Measurements from ENCODE around the gene MTPN.

MTPN gene

DNA sequence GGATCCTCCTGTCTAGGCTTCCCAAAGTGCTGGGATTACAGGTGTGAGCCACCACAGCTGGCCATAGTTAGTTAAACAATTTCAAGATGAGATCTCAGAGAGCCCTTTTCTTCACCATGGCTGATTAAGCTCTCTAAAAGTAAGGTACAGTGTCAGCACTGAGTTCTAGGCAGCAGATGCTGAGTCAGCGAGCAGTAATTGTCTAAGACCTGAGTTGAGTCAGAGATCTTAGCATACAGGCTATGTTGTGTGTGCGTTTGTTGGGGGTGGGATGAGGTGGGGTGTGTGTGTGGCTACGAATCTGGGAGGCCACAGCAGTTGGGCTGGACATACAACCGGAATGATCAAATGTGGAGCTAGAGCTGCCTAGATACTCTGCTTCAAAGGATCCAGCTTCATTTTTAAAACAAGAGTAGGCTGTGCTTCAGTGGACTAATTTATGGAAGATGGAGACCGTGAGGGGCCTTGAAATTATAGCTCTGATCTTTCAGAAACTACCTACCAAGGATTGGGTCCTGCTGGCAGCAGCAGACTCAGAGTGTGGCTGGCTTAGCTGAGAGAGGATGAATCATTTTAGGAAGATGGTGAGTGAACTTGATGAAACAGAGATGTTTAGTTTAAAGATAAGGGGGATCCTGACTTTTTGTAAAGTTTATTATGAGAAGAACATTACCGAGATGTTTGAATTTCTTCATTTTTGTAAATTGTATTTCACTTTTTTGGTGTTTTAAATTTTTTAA is 17.5 kb upstream of the MTPN start:
- Histone ChIP-seq H3K9me3 (ENCODE audit: low read depth, low read length) (no peaks in the 10 kb centered on the region), H3K9ac (ENCODE audit: insufficient read length) (no peak overlapping the region), H3K4me3 (no peak overlapping the region), H3K27ac (no peak overlapping the region), H3K36me3 (ENCODE audit: insufficient read depth, low read length) (no peaks in the 10 kb centered on the region)
- DNase-seq (ENCODE audit: low read depth, low spot score), result no peak
- no peak for TF ChIP-seq FOXP2 (optimal IDR thresholded peaks at IDR 0.05; ENCODE audit: control extremely low read depth, extremely low read length, insufficient read depth)
- no peak for TF ChIP-seq POLR2AphosphoS5 (IDR thresholded peaks at IDR 0.05; ENCODE audit: borderline replicate concordance, low read depth, low read length)
- TF ChIP-seq EZH2 (IDR thresholded peaks at IDR 0.05), result no peak

DNA sequence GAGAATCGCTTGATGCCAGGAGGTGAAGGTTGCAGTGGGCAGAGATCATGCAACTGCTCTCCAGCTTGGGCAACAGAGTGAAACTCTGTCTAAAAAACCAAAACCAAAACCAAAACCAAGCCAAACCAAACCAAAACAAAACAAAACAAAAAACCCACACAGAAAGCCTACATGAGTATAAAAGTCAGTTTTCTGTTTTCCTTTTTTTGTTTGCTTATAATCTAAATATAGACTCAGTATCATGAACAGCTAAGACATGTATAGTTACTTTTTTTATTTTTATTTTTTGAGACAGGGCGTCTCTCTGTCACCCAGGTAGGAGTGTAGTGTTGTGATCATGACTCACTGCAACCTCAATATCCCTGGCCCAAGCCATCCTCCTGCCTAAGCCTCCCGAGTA is 16.8 kb upstream of the MTPN start:
- H3K9me3 ChIP-seq (ENCODE audit: low read depth, low read length), result no peaks in the 10 kb centered on the region
- no peak for DNase-seq (ENCODE audit: low read depth, low spot score)
- no peak overlapping the region for H3K9ac ChIP-seq (ENCODE audit: insufficient read length)
- no peak overlapping the region for H3K4me3 ChIP-seq
- TF ChIP-seq FOXP2 (optimal IDR thresholded peaks at IDR 0.05; ENCODE audit: control extremely low read depth, extremely low read length, insufficient read depth) (no peak), EZH2 (IDR thresholded peaks at IDR 0.05) (no peak), POLR2AphosphoS5 (IDR thresholded peaks at IDR 0.05; ENCODE audit: borderline replicate concordance, low read depth, low read length) (no peak)
- no peaks in the 10 kb centered on the region for H3K36me3 ChIP-seq (ENCODE audit: insufficient read depth, low read length)
- H3K27ac ChIP-seq, result no peak overlapping the region

DNA sequence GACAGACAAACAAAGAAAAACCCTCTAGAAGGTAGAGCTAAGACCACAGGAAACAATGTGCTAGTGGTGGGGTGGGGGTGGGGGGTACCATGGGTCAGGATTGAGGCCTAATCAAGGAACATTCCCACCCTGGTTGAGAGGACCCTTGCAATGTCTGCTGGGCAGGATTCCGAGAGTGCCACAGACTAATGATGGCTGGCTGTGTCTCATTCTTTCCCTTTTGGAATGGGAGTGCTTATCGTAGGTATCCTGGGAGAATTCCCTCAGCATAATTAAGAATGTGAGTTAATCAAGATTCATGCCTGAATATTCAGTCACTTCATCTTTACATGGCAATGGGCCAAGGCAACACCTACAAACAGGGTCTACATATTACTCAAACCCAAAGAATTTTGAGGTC is 14.7 kb upstream of the MTPN start:
- Histone ChIP-seq H3K4me3 (no peak overlapping the region), H3K36me3 (ENCODE audit: insufficient read depth, low read length) (no peaks in the 10 kb centered on the region), H3K9ac (ENCODE audit: insufficient read length) (no peak overlapping the region), H3K9me3 (ENCODE audit: low read depth, low read length) (no peaks in the 10 kb centered on the region), H3K27ac (no peak overlapping the region)
- no peak for DNase-seq (ENCODE audit: low read depth, low spot score)
- TF ChIP-seq FOXP2 (optimal IDR thresholded peaks at IDR 0.05; ENCODE audit: control extremely low read depth, extremely low read length, insufficient read depth) (no peak), EZH2 (IDR thresholded peaks at IDR 0.05) (no peak), POLR2AphosphoS5 (IDR thresholded peaks at IDR 0.05; ENCODE audit: borderline replicate concordance, low read depth, low read length) (no peak)

DNA sequence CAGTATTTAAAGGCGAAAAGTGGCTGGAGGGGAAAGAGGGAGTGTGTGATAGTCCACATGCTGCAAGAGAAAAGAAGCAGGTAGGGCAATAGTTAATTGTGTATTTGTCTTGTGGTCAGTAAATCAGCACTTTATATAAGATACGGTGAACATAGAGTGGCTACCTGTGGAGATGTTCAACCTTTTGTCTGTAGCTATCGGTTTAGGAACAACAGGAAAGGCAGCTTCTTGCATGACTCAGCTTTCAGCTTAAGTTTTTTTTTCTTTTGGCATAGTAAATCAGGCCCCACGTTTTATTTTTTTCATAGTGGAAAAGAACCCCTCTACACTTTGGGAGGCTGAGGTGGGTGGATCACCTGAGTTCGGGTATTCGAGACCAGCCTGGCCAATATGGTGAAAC is 14.2 kb upstream of the MTPN start:
- Histone ChIP-seq H3K36me3 (ENCODE audit: insufficient read depth, low read length) (no peaks in the 10 kb centered on the region), H3K27ac (no peak overlapping the region), H3K9me3 (ENCODE audit: low read depth, low read length) (no peaks in the 10 kb centered on the region), H3K9ac (ENCODE audit: insufficient read length) (no peak overlapping the region), H3K4me3 (no peak overlapping the region)
- no peak for DNase-seq (ENCODE audit: low read depth, low spot score)
- no peak for TF ChIP-seq POLR2AphosphoS5 (IDR thresholded peaks at IDR 0.05; ENCODE audit: borderline replicate concordance, low read depth, low read length)
- no peak for TF ChIP-seq EZH2 (IDR thresholded peaks at IDR 0.05)

DNA sequence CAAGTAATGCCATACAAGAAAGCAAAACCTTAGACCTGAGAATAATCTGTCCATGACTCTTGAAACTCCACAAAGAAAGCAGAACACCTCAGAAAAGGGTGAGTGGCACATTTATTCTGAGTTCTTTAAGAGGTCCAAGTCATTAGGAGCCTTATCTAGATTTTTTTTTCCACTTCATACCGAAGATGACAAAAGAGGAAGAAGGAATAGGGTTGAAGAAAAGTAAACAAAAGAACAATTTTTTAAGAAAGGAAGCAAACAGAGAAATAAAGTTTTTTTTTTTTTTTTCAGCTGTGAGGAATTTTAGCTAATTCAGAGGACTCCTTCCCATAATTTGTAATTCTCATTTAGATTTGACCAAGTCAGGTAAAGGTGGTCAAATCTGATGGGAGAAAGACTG is 13.1 kb upstream of the MTPN start:
- Histone ChIP-seq H3K9me3 (ENCODE audit: low read depth, low read length) (0 out of 2 replicates have a peak, but pooled peaks cover 6% of the 10 kb centered on the region), H3K36me3 (ENCODE audit: insufficient read depth, low read length) (no peaks in the 10 kb centered on the region), H3K9ac (ENCODE audit: insufficient read length) (no peak overlapping the region), H3K27ac (no peak overlapping the region), H3K4me3 (no peak overlapping the region)
- TF ChIP-seq FOXP2 (optimal IDR thresholded peaks at IDR 0.05; ENCODE audit: control extremely low read depth, extremely low read length, insufficient read depth) (no peak), EZH2 (IDR thresholded peaks at IDR 0.05) (no peak), POLR2AphosphoS5 (IDR thresholded peaks at IDR 0.05; ENCODE audit: borderline replicate concordance, low read depth, low read length) (no peak)
- no peak for DNase-seq (ENCODE audit: low read depth, low spot score)

DNA sequence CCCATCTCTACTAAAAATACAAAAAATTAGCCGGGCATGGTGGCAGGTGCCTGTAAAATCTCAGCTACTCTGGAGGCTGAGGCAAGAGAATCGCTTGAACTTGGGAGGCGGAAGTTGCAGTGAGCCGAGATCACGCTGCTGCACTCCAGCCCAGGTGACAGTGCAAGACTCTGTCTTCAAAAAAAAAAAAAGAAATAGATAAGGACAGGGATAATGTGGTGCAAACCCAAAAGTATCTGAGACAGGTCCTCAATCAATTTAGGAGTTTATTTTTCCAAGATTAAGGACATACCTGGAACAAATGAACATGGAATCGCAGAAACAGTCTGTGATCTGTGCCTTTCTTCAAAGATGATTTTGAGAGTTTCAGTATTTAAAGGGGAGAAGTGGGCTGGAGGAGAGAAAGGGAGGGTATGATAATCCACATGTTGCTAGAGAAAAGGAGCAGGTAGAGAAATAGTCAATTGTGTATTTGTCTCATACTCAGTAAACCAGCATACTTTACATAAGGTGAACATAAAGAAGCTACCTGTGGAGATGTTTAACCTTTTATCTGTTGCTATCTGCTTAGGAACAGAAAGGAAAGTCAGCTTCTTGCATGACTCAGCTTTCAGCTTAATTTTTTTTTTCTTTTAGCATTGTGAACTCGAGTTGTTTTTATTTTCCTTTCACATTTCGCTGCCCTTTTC is 4.9 kb upstream of the MTPN start:
- Histone ChIP-seq H3K4me3 (no peak overlapping the region), H3K36me3 (ENCODE audit: insufficient read depth, low read length) (no peaks in the 10 kb centered on the region), H3K27ac (no peak overlapping the region), H3K9ac (ENCODE audit: insufficient read length) (no peak overlapping the region), H3K9me3 (ENCODE audit: low read depth, low read length) (0 out of 2 replicates have a peak, but pooled peaks cover 6% of the 10 kb centered on the region)
- no peak for DNase-seq (ENCODE audit: low read depth, low spot score)
- TF ChIP-seq EZH2 (IDR thresholded peaks at IDR 0.05) (no peak), POLR2AphosphoS5 (IDR thresholded peaks at IDR 0.05; ENCODE audit: borderline replicate concordance, low read depth, low read length) (no peak), FOXP2 (optimal IDR thresholded peaks at IDR 0.05; ENCODE audit: control extremely low read depth, extremely low read length, insufficient read depth) (no peak)

DNA sequence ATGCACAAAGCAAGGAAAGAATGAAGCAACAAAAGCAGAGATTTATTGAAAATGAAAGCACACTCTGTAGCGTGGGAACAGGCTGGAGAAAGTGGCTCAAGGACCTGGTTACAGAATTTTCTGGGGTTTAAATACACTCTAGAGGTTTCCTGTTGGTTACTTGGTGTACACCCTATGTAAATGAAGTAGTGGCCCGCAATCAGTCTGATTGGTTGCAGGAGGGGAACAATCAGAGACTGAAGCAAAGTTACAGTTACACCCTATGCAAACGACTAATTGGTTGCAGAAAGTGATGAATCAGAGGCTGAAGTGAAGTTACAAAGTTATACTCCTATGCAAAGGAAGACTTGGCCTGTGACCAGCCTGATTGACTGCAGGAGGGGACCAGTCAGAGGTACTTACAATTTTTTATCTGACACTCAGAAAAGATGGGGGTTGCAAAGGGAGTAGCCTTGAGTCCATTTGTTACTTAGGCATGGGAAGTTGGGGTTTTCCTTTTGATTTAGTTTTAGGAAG is 3.6 kb upstream of the MTPN start:
- no peak overlapping the region for H3K27ac ChIP-seq
- H3K9me3 ChIP-seq (ENCODE audit: low read depth, low read length), result 0 out of 2 replicates have a peak, but pooled peaks cover 4% of the 10 kb centered on the region
- no peak overlapping the region for H3K9ac ChIP-seq (ENCODE audit: insufficient read length)
- DNase-seq (ENCODE audit: low read depth, low spot score), result no peak
- no peaks in the 10 kb centered on the region for H3K36me3 ChIP-seq (ENCODE audit: insufficient read depth, low read length)
- H3K4me3 ChIP-seq, result no peak overlapping the region
- no peak for TF ChIP-seq POLR2AphosphoS5 (IDR thresholded peaks at IDR 0.05; ENCODE audit: borderline replicate concordance, low read depth, low read length)
- no peak for TF ChIP-seq EZH2 (IDR thresholded peaks at IDR 0.05)
- no peak for TF ChIP-seq FOXP2 (optimal IDR thresholded peaks at IDR 0.05; ENCODE audit: control extremely low read depth, extremely low read length, insufficient read depth)

DNA sequence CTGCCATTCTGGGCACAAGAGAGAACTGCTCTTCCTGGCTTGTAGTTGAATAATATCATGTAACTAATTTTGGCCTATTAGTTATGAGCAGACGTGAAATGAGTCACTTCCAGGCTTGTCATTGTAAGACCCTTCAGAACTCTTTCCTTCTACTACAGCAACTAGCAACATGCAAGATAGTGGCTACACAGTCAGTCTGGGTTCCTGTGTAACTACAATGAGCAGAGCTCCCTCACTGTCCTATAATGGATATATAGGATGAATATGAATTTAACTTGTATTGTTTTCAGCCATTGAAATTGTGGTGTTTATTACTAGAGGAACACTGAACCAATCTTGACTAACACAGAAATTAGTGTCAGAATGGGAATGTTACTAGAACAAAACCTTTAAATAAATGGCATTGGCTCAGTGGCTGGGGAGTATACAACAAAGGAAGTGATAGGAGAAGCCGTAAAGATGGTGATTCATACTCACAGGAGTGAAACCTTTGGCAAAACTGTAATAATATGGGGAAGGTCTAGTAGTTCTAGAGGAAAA is 2.9 kb upstream of the MTPN start:
- Histone ChIP-seq H3K27ac (no peak overlapping the region), H3K36me3 (ENCODE audit: insufficient read depth, low read length) (peaks cover 3% of the 10 kb centered on the region; the same call in 1 of the 2 replicates), H3K9ac (ENCODE audit: insufficient read length) (no peak overlapping the region), H3K9me3 (ENCODE audit: low read depth, low read length) (no peaks in the 10 kb centered on the region), H3K4me3 (no peak overlapping the region)
- no peak for DNase-seq (ENCODE audit: low read depth, low spot score)
- TF ChIP-seq POLR2AphosphoS5 (IDR thresholded peaks at IDR 0.05; ENCODE audit: borderline replicate concordance, low read depth, low read length) (no peak), EZH2 (IDR thresholded peaks at IDR 0.05) (no peak), FOXP2 (optimal IDR thresholded peaks at IDR 0.05; ENCODE audit: control extremely low read depth, extremely low read length, insufficient read depth) (no peak)
